ENCODE data around the gene PRDM16.

PRDM16 gene

DNA sequence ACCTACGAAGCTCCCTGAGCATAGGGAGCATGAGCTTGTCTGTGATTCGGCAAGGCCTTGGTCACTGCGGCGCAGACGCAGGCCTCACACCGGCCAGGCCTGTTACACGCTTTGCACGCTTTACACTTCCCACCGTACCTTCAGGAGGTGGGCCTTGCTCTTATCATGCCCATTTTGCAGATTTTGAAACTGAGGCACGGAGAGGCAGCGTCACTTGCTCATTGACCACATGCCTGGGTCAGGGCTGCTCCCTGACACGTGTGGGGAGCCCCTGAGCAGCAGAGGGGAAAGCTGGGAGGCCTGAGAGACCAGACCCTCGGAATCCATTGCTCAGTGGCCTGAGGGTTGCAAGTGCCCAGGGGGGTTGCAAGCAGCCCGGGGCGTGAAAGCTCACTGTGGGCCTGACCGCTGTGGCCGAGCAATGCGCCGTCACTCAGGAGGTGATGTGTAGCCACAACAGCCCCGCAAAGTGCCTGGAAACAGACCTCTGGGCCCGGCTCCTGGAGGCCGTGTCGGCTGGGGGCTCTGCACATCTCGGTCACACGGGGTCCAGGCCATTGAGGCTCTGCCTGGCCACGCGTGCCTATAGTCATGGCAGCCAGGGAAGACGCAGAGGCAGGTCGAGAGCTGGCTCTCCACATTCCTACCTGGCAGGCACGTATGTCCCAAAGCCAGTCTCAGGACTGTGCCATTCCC, 392.4 kb downstream of the PRDM16 start:
- H3K4me3 ChIP-seq (ENCODE audit: low read length) = no peak overlapping the region
- WGBS (ENCODE audit: insufficient coverage, insufficient read length) = no CpG with 5 or more reads among the region's 30 CpGs
- no peaks in the 10 kb centered on the region for H3K9me3 ChIP-seq (ENCODE audit: control insufficient read depth, insufficient read depth, low read length)
- H3K36me3 ChIP-seq (ENCODE audit: control insufficient read depth, insufficient read depth, low read length) = no peaks in the 10 kb centered on the region; the same call in 1 of the 2 replicates
- H3K27ac ChIP-seq (ENCODE audit: low read length) = no peak overlapping the region
- no peak for DNase-seq (ENCODE audit: low read depth, low spot score)
- H3K4me1 ChIP-seq (ENCODE audit: control insufficient read depth, insufficient read depth, low read length) = no peaks in the 10 kb centered on the region; the same call in 1 of the 2 replicates
- H3K27me3 ChIP-seq (ENCODE audit: control insufficient read depth, insufficient read depth, low read length) = no peaks in the 10 kb centered on the region

DNA sequence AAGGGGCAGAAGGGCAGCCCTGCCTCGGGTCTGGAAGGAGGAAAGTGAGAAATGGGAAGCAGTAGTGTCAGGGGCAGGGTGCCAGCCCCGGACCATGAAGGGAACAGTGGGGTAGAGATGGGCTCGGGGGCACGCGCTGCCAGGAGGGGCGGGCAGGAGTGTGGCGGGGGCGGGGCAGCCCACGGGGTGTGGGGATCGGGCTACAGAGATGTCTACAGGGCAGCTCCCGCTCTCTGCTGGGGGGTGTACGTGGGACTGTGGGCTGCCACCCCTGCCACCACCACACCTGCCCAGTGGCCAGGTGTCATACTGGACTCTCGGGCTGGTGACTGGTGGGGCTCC, 392.9 kb downstream of the PRDM16 start:
- H3K9me3 ChIP-seq (ENCODE audit: control insufficient read depth, insufficient read depth, low read length) = no peaks in the 10 kb centered on the region
- WGBS (ENCODE audit: insufficient coverage, insufficient read length) = no CpG with 5 or more reads among the region's 13 CpGs
- H3K4me3 ChIP-seq (ENCODE audit: low read length) = no peak overlapping the region
- H3K36me3 ChIP-seq (ENCODE audit: control insufficient read depth, insufficient read depth, low read length) = no peaks in the 10 kb centered on the region; the same call in 1 of the 2 replicates
- no peaks in the 10 kb centered on the region; the same call in 1 of the 2 replicates for H3K4me1 ChIP-seq (ENCODE audit: control insufficient read depth, insufficient read depth, low read length)
- H3K27ac ChIP-seq (ENCODE audit: low read length) = no peak overlapping the region
- no peak for DNase-seq (ENCODE audit: low read depth, low spot score)
- H3K27me3 ChIP-seq (ENCODE audit: control insufficient read depth, insufficient read depth, low read length) = no peaks in the 10 kb centered on the region

DNA sequence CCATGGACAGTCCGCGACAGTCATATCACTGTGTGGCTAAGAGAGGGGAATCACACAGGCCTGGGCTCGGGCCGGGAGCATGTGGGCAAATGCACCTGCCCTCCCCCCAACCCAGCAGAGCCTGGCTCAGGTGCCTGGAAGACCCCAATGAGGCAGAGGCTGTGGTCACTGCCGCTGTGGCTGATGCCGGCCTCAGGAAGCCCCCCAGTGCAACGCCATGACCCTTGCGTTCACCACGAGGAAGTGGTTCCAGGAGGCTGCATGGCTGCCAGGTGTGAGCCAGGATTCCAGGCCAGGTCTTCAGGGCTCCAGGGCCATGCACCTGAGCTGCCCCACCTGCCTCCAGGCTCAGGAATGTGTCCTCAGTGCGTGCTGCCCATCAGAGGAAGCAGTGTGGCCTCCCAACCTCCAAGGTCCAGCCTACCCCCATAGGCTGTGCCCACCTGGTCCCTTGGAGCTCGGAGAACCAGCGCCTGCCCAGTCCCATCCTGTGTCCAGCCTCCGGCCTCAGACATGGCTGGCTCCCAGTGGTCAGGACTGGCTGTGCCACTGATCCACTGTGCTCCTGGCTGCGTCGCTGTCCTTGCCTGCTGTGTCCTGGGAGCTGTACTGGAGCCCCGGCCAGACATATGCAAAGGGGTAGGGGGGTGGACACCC, 393.5 kb downstream of the PRDM16 start:
- H3K36me3 ChIP-seq (ENCODE audit: control insufficient read depth, insufficient read depth, low read length) = no peaks in the 10 kb centered on the region; the same call in 1 of the 2 replicates
- DNase-seq (ENCODE audit: low read depth, low spot score) = no peak
- H3K9me3 ChIP-seq (ENCODE audit: control insufficient read depth, insufficient read depth, low read length) = no peaks in the 10 kb centered on the region
- no peak overlapping the region for H3K27ac ChIP-seq (ENCODE audit: low read length)
- H3K4me1 ChIP-seq (ENCODE audit: control insufficient read depth, insufficient read depth, low read length) = no peaks in the 10 kb centered on the region; the same call in 1 of the 2 replicates
- WGBS (ENCODE audit: insufficient coverage, insufficient read length) = no CpG with 5 or more reads among the region's 16 CpGs
- H3K4me3 ChIP-seq (ENCODE audit: low read length) = no peak overlapping the region
- H3K27me3 ChIP-seq (ENCODE audit: control insufficient read depth, insufficient read depth, low read length) = no peaks in the 10 kb centered on the region

- no CpG with 5 or more reads among the region's 22 CpGs for WGBS (ENCODE audit: insufficient coverage, insufficient read length)
Observed at GRCh38 chr1:3463013-3463385, 394.0 kb downstream of the PRDM16 start.

DNA sequence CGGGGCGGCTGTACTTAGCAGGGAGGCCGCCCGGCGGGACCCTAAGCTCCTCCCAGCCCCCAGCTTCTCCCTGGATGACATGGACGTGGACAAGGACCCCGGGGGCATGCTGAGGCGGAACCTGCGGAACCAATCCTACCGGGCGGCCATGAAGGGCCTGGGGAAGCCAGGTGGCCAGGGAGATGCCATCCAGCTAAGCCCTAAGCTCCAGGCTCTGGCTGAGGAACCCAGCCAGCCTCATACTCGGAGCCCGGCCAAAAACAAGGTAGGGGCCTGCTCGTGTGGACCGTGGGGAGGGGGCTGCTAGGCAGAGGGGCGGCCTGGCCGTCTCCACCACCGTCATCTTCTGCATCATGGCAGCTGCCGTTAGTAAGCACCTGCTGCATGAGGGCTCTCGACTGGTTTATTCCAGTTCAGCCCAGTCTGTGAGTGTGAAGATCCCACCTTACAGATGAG, 394.4 kb downstream of the PRDM16 start:
- Histone ChIP-seq H3K4me1 (ENCODE audit: control insufficient read depth, insufficient read depth, low read length) (no peaks in the 10 kb centered on the region; the same call in 1 of the 2 replicates), H3K36me3 (ENCODE audit: control insufficient read depth, insufficient read depth, low read length) (no peaks in the 10 kb centered on the region; the same call in 1 of the 2 replicates), H3K27ac (ENCODE audit: low read length) (no peak overlapping the region), H3K27me3 (ENCODE audit: control insufficient read depth, insufficient read depth, low read length) (no peaks in the 10 kb centered on the region), H3K4me3 (ENCODE audit: low read length) (no peak overlapping the region), H3K9me3 (ENCODE audit: control insufficient read depth, insufficient read depth, low read length) (no peaks in the 10 kb centered on the region)
- WGBS (ENCODE audit: insufficient coverage, insufficient read length) = no CpG with 5 or more reads among the region's 20 CpGs
- no peak for DNase-seq (ENCODE audit: low read depth, low spot score)

More at GRCh38 chr1:3463013-3463385, 394.0 kb downstream of the PRDM16 start:
- DNase-seq (ENCODE audit: low read depth, low spot score) = no peak
- H3K9me3 ChIP-seq (ENCODE audit: control insufficient read depth, insufficient read depth, low read length) = no peaks in the 10 kb centered on the region
- no peaks in the 10 kb centered on the region; the same call in 1 of the 2 replicates for H3K4me1 ChIP-seq (ENCODE audit: control insufficient read depth, insufficient read depth, low read length)
- H3K27me3 ChIP-seq (ENCODE audit: control insufficient read depth, insufficient read depth, low read length) = no peaks in the 10 kb centered on the region
- H3K27ac ChIP-seq (ENCODE audit: low read length) = no peak overlapping the region
- H3K36me3 ChIP-seq (ENCODE audit: control insufficient read depth, insufficient read depth, low read length) = no peaks in the 10 kb centered on the region; the same call in 1 of the 2 replicates
- H3K4me3 ChIP-seq (ENCODE audit: low read length) = no peak overlapping the region

GRCh38 chr1:3463891-3464648, 395.1 kb downstream of the PRDM16 start:
- H3K36me3 ChIP-seq (ENCODE audit: control insufficient read depth, insufficient read depth, low read length) = peaks cover 3% of the 10 kb centered on the region; the same call in 1 of the 2 replicates
- H3K27me3 ChIP-seq (ENCODE audit: control insufficient read depth, insufficient read depth, low read length) = no peaks in the 10 kb centered on the region
- DNase-seq (ENCODE audit: low read depth, low spot score) = no peak
- no peak overlapping the region for H3K27ac ChIP-seq (ENCODE audit: low read length)
- no peaks in the 10 kb centered on the region; the same call in 1 of the 2 replicates for H3K4me1 ChIP-seq (ENCODE audit: control insufficient read depth, insufficient read depth, low read length)
- no peaks in the 10 kb centered on the region for H3K9me3 ChIP-seq (ENCODE audit: control insufficient read depth, insufficient read depth, low read length)
- H3K4me3 ChIP-seq (ENCODE audit: low read length) = no peak overlapping the region
- WGBS (ENCODE audit: insufficient coverage, insufficient read length) = no CpG with 5 or more reads among the region's 21 CpGs

- no CpG with 5 or more reads among the region's 11 CpGs for WGBS (ENCODE audit: insufficient coverage, insufficient read length)
- no peak for DNase-seq (ENCODE audit: low read depth, low spot score)
- Histone ChIP-seq H3K4me3 (ENCODE audit: low read length) (no peak overlapping the region), H3K27me3 (ENCODE audit: control insufficient read depth, insufficient read depth, low read length) (no peaks in the 10 kb centered on the region), H3K36me3 (ENCODE audit: control insufficient read depth, insufficient read depth, low read length) (peaks cover 7% of the 10 kb centered on the region), H3K9me3 (ENCODE audit: control insufficient read depth, insufficient read depth, low read length) (no peaks in the 10 kb centered on the region), H3K4me1 (ENCODE audit: control insufficient read depth, insufficient read depth, low read length) (no peaks in the 10 kb centered on the region; the same call in 1 of the 2 replicates), H3K27ac (ENCODE audit: low read length) (no peak overlapping the region)
Observed at GRCh38 chr1:3464649-3465025, 395.6 kb downstream of the PRDM16 start.

- Histone ChIP-seq H3K36me3 (ENCODE audit: control insufficient read depth, insufficient read depth, low read length) (peaks cover 7% of the 10 kb centered on the region), H3K27ac (ENCODE audit: low read length) (no peak overlapping the region), H3K27me3 (ENCODE audit: control insufficient read depth, insufficient read depth, low read length) (no peaks in the 10 kb centered on the region), H3K9me3 (ENCODE audit: control insufficient read depth, insufficient read depth, low read length) (no peaks in the 10 kb centered on the region), H3K4me1 (ENCODE audit: control insufficient read depth, insufficient read depth, low read length) (no peaks in the 10 kb centered on the region; the same call in 1 of the 2 replicates), H3K4me3 (ENCODE audit: low read length) (no peak overlapping the region)
- no CpG with 5 or more reads among the region's 28 CpGs for WGBS (ENCODE audit: insufficient coverage, insufficient read length)
- DNase-seq (ENCODE audit: low read depth, low spot score) = no peak
Observed at GRCh38 chr1:3465091-3465934, 396.3 kb downstream of the PRDM16 start.

- DNase-seq (ENCODE audit: low read depth, low spot score) = no peak
- H3K27me3 ChIP-seq (ENCODE audit: control insufficient read depth, insufficient read depth, low read length) = no peaks in the 10 kb centered on the region
Observed at GRCh38 chr1:3465935-3466321, 396.9 kb downstream of the PRDM16 start.

More at GRCh38 chr1:3465935-3466321, 396.9 kb downstream of the PRDM16 start:
- H3K36me3 ChIP-seq (ENCODE audit: control insufficient read depth, insufficient read depth, low read length) = peaks cover 7% of the 10 kb centered on the region
- H3K27ac ChIP-seq (ENCODE audit: low read length) = no peak overlapping the region
- no CpG with 5 or more reads among the region's 17 CpGs for WGBS (ENCODE audit: insufficient coverage, insufficient read length)
- peaks cover 3% of the 10 kb centered on the region for H3K4me1 ChIP-seq (ENCODE audit: control insufficient read depth, insufficient read depth, low read length)
- no peaks in the 10 kb centered on the region for H3K9me3 ChIP-seq (ENCODE audit: control insufficient read depth, insufficient read depth, low read length)
- no peak overlapping the region for H3K4me3 ChIP-seq (ENCODE audit: low read length)

Data from iPS DF 6.9 (cell line).